ENCODE data around the gene NCAPD3.

Gene NCAPD3

GRCh38 chr11:134170177-134170918, 53.4 kb downstream of the NCAPD3 start:
- Histone ChIP-seq H3K4me1 (ENCODE audit: control insufficient read depth in 5 of 5, insufficient read depth in 5 of 5, low read length in 5 of 5) (no peaks in the 10 kb centered on the region), H3K27me3 (ENCODE audit: control insufficient read depth in 5 of 5, insufficient read depth in 4 of 5, low read length in 5 of 5) (no peaks in the 10 kb centered on the region), H3K36me3 (ENCODE audit: control insufficient read depth in 5 of 5, insufficient read depth in 5 of 5, low read length in 5 of 5) (peaks cover 12 to 65% (median 43%) of the 10 kb centered on the region in 5 donors), H3K4me3 (ENCODE audit: low read depth in 1 of 5, low read length in 5 of 5) (no peak overlapping the region), H3K27ac (ENCODE audit: low read depth, low read length) (no peak overlapping the region), H3K9ac (ENCODE audit: low read length in 5 of 5) (no peak overlapping the region), H3K9me3 (ENCODE audit: control insufficient read depth in 5 of 5, low read length in 5 of 5) (no peaks in the 10 kb centered on the region)

- H3K9me3 ChIP-seq (ENCODE audit: control insufficient read depth in 5 of 5, low read length in 5 of 5), result no peaks in the 10 kb centered on the region
- no peaks in the 10 kb centered on the region for H3K27me3 ChIP-seq (ENCODE audit: control insufficient read depth in 5 of 5, insufficient read depth in 4 of 5, low read length in 5 of 5)
- H3K4me1 ChIP-seq (ENCODE audit: control insufficient read depth in 5 of 5, insufficient read depth in 5 of 5, low read length in 5 of 5), result no peaks in the 10 kb centered on the region
- H3K9ac ChIP-seq (ENCODE audit: low read length in 5 of 5), result no peak overlapping the region
- peaks cover 9 to 69% (median 60%) of the 10 kb centered on the region in 5 donors for H3K36me3 ChIP-seq (ENCODE audit: control insufficient read depth in 5 of 5, insufficient read depth in 5 of 5, low read length in 5 of 5)
- no peak overlapping the region for H3K4me3 ChIP-seq (ENCODE audit: low read depth in 1 of 5, low read length in 5 of 5)
- H3K27ac ChIP-seq (ENCODE audit: low read depth, low read length), result no peak overlapping the region
These were observed 59.0 kb downstream of the NCAPD3 start for GRCh38 chr11:134164490-134165370.

GRCh38 chr11:134159652-134160051, 64.1 kb downstream of the NCAPD3 start:
- H3K36me3 ChIP-seq (ENCODE audit: control insufficient read depth in 5 of 5, insufficient read depth in 5 of 5, low read length in 5 of 5), result peaks cover 16 to 79% (median 68%) of the 10 kb centered on the region in 5 donors
- no peak overlapping the region for H3K27ac ChIP-seq (ENCODE audit: low read depth, low read length)
- H3K27me3 ChIP-seq (ENCODE audit: control insufficient read depth in 5 of 5, insufficient read depth in 4 of 5, low read length in 5 of 5), result no peaks in the 10 kb centered on the region
- H3K9ac ChIP-seq (ENCODE audit: low read length in 5 of 5), result no peak overlapping the region
- no peak overlapping the region for H3K4me3 ChIP-seq (ENCODE audit: low read depth in 1 of 5, low read length in 5 of 5)
- H3K4me1 ChIP-seq (ENCODE audit: control insufficient read depth in 5 of 5, insufficient read depth in 5 of 5, low read length in 5 of 5), result no peaks in the 10 kb centered on the region
- H3K9me3 ChIP-seq (ENCODE audit: control insufficient read depth in 5 of 5, low read length in 5 of 5), result no peaks in the 10 kb centered on the region

- Histone ChIP-seq H3K27me3 (ENCODE audit: control insufficient read depth in 5 of 5, insufficient read depth in 4 of 5, low read length in 5 of 5) (no peaks in the 10 kb centered on the region), H3K9ac (ENCODE audit: low read length in 5 of 5) (no peak overlapping the region), H3K36me3 (ENCODE audit: control insufficient read depth in 5 of 5, insufficient read depth in 5 of 5, low read length in 5 of 5) (peaks cover 16 to 85% (median 72%) of the 10 kb centered on the region in 5 donors), H3K4me1 (ENCODE audit: control insufficient read depth in 5 of 5, insufficient read depth in 5 of 5, low read length in 5 of 5) (no peaks in the 10 kb centered on the region), H3K4me3 (ENCODE audit: low read depth in 1 of 5, low read length in 5 of 5) (no peak overlapping the region), H3K27ac (ENCODE audit: low read depth, low read length) (no peak overlapping the region), H3K9me3 (ENCODE audit: control insufficient read depth in 5 of 5, low read length in 5 of 5) (no peaks in the 10 kb centered on the region)
These were observed 65.7 kb downstream of the NCAPD3 start for GRCh38 chr11:134158023-134158422.

- Histone ChIP-seq H3K36me3 (ENCODE audit: control insufficient read depth in 5 of 5, insufficient read depth in 5 of 5, low read length in 5 of 5) (peaks cover 16 to 85% (median 72%) of the 10 kb centered on the region in 5 donors), H3K27ac (ENCODE audit: low read depth, low read length) (no peak overlapping the region)
These were observed 66.3 kb downstream of the NCAPD3 start for GRCh38 chr11:134157451-134157850.

GRCh38 chr11:134155946-134156865, 67.6 kb downstream of the NCAPD3 start:
- Histone ChIP-seq H3K9me3 (ENCODE audit: control insufficient read depth in 5 of 5, low read length in 5 of 5) (no peaks in the 10 kb centered on the region), H3K27ac (ENCODE audit: low read depth, low read length) (no peak overlapping the region), H3K36me3 (ENCODE audit: control insufficient read depth in 5 of 5, insufficient read depth in 5 of 5, low read length in 5 of 5) (peaks cover 11 to 86% (median 73%) of the 10 kb centered on the region in 5 donors), H3K27me3 (ENCODE audit: control insufficient read depth in 5 of 5, insufficient read depth in 4 of 5, low read length in 5 of 5) (no peaks in the 10 kb centered on the region), H3K4me3 (ENCODE audit: low read depth in 1 of 5, low read length in 5 of 5) (no peak overlapping the region), H3K4me1 (ENCODE audit: control insufficient read depth in 5 of 5, insufficient read depth in 5 of 5, low read length in 5 of 5) (no peaks in the 10 kb centered on the region), H3K9ac (ENCODE audit: low read length in 5 of 5) (no peak overlapping the region)

More at GRCh38 chr11:134157451-134157850, 66.3 kb downstream of the NCAPD3 start:
- no peak overlapping the region for H3K9ac ChIP-seq (ENCODE audit: low read length in 5 of 5)
- no peak overlapping the region for H3K4me3 ChIP-seq (ENCODE audit: low read depth in 1 of 5, low read length in 5 of 5)
- no peaks in the 10 kb centered on the region for H3K27me3 ChIP-seq (ENCODE audit: control insufficient read depth in 5 of 5, insufficient read depth in 4 of 5, low read length in 5 of 5)
- H3K4me1 ChIP-seq (ENCODE audit: control insufficient read depth in 5 of 5, insufficient read depth in 5 of 5, low read length in 5 of 5), result no peaks in the 10 kb centered on the region
- H3K9me3 ChIP-seq (ENCODE audit: control insufficient read depth in 5 of 5, low read length in 5 of 5), result no peaks in the 10 kb centered on the region

GRCh38 chr11:134155456-134155855, 68.3 kb downstream of the NCAPD3 start:
- Histone ChIP-seq H3K9me3 (ENCODE audit: control insufficient read depth in 5 of 5, low read length in 5 of 5) (no peaks in the 10 kb centered on the region), H3K4me3 (ENCODE audit: low read depth in 1 of 5, low read length in 5 of 5) (no peak overlapping the region), H3K9ac (ENCODE audit: low read length in 5 of 5) (no peak overlapping the region), H3K27me3 (ENCODE audit: control insufficient read depth in 5 of 5, insufficient read depth in 4 of 5, low read length in 5 of 5) (no peaks in the 10 kb centered on the region), H3K4me1 (ENCODE audit: control insufficient read depth in 5 of 5, insufficient read depth in 5 of 5, low read length in 5 of 5) (no peaks in the 10 kb centered on the region), H3K36me3 (ENCODE audit: control insufficient read depth in 5 of 5, insufficient read depth in 5 of 5, low read length in 5 of 5) (peaks cover 11 to 87% (median 74%) of the 10 kb centered on the region in 5 donors), H3K27ac (ENCODE audit: low read depth, low read length) (no peak overlapping the region)

GRCh38 chr11:134154441-134154840, 69.3 kb downstream of the NCAPD3 start:
- Histone ChIP-seq H3K27me3 (ENCODE audit: control insufficient read depth in 5 of 5, insufficient read depth in 4 of 5, low read length in 5 of 5) (no peaks in the 10 kb centered on the region), H3K36me3 (ENCODE audit: control insufficient read depth in 5 of 5, insufficient read depth in 5 of 5, low read length in 5 of 5) (peaks cover 11 to 83% (median 73%) of the 10 kb centered on the region in 5 donors), H3K4me3 (ENCODE audit: low read depth in 1 of 5, low read length in 5 of 5) (no peak overlapping the region), H3K9me3 (ENCODE audit: control insufficient read depth in 5 of 5, low read length in 5 of 5) (no peaks in the 10 kb centered on the region), H3K9ac (ENCODE audit: low read length in 5 of 5) (no peak overlapping the region), H3K27ac (ENCODE audit: low read depth, low read length) (no peak overlapping the region), H3K4me1 (ENCODE audit: control insufficient read depth in 5 of 5, insufficient read depth in 5 of 5, low read length in 5 of 5) (no peaks in the 10 kb centered on the region)

- H3K9me3 ChIP-seq (ENCODE audit: control insufficient read depth in 5 of 5, low read length in 5 of 5), result no peaks in the 10 kb centered on the region
- no peaks in the 10 kb centered on the region for H3K4me1 ChIP-seq (ENCODE audit: control insufficient read depth in 5 of 5, insufficient read depth in 5 of 5, low read length in 5 of 5)
- peaks cover 5 to 83% (median 74%) of the 10 kb centered on the region in 5 donors for H3K36me3 ChIP-seq (ENCODE audit: control insufficient read depth in 5 of 5, insufficient read depth in 5 of 5, low read length in 5 of 5)
- no peak overlapping the region for H3K9ac ChIP-seq (ENCODE audit: low read length in 5 of 5)
- no peaks in the 10 kb centered on the region for H3K27me3 ChIP-seq (ENCODE audit: control insufficient read depth in 5 of 5, insufficient read depth in 4 of 5, low read length in 5 of 5)
- no peak overlapping the region for H3K4me3 ChIP-seq (ENCODE audit: low read depth in 1 of 5, low read length in 5 of 5)
- no peak overlapping the region for H3K27ac ChIP-seq (ENCODE audit: low read depth, low read length)
These were observed 70.4 kb downstream of the NCAPD3 start for GRCh38 chr11:134153147-134153905.

Data from subcutaneous abdominal adipose tissue (tissue), 5 donors.